ENCODE results near the gene XXYLT1.

XXYLT1 gene

GRCh38 chr3:195159117-195159813, 111.7 kb downstream of the XXYLT1 start:
- Histone ChIP-seq H3K4me2 (ENCODE audit: low read depth, low read length, poor library complexity, severe bottlenecking) (no peak overlapping the region), H3K9me2 (replicated peaks; ENCODE audit: insufficient read depth, low read length) (no peaks in the 10 kb centered on the region), H4K20me1 (ENCODE audit: low read depth, low read length) (0 out of 2 replicates have a peak, but pooled peaks cover 3% of the 10 kb centered on the region), H3K9ac (ENCODE audit: low read length) (no peak overlapping the region), H3K79me2 (ENCODE audit: insufficient read depth, low read length) (no peaks in the 10 kb centered on the region), H3K36me3 (ENCODE audit: low read length) (no peaks in the 10 kb centered on the region), H3K27me3 (ENCODE audit: low read length) (no peaks in the 10 kb centered on the region), H3F3A (ENCODE audit: insufficient read depth) (no peaks in the 10 kb centered on the region), H3K27ac (ENCODE audit: low read depth, low read length) (no peak overlapping the region), H3K9me3 (ENCODE audit: insufficient read depth, low read length) (no peaks in the 10 kb centered on the region), H3K4me3 (ENCODE audit: insufficient read depth, low read length, poor library complexity, severe bottlenecking) (no peak overlapping the region), H2AFZ (ENCODE audit: low read depth, low read length, severe bottlenecking) (no peak overlapping the region)
- TF ChIP-seq CTCF (IDR thresholded peaks at IDR 0.05; ENCODE audit: insufficient read depth, low read length, poor library complexity, severe bottlenecking) (no peak), EZH2phosphoT487 (conservative IDR thresholded peaks at IDR 0.05; ENCODE audit: low read length) (no peak)

DNA sequence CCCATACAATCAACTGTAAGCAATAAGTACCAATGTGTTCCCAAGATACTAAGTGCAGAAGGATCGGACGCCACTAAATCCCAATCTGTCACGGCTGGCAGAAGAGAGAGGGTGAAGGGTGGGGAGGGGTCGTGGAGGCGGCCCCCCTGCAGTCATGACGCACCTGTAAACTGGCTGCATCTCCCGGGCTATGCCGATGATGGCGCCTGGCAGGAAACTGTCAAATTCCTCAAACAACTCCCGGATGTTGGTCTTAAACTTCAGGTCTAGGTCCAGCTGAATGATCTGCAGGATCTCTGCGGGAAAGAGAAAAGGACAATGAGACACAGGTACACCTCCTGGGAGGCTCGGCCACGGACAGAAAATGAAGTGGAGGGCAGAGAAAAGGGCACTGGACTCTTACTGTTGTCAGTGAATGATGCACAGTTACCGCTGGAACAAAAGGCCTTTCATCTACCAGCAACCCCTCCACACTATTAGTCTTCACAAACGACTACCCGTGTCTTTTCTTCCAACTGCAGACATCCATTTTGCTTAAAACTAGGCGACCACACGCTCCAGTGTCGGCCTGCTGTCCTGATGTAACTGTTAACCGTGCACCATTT, 114.6 kb downstream of the XXYLT1 start:
- no peaks in the 10 kb centered on the region for H4K20me1 ChIP-seq (ENCODE audit: low read depth, low read length)
- H3K4me2 ChIP-seq (ENCODE audit: low read depth, low read length, poor library complexity, severe bottlenecking) = no peak overlapping the region
- no peaks in the 10 kb centered on the region for H3F3A ChIP-seq (ENCODE audit: insufficient read depth)
- no peaks in the 10 kb centered on the region for H3K36me3 ChIP-seq (ENCODE audit: low read length)
- no peak overlapping the region for H3K27ac ChIP-seq (ENCODE audit: low read depth, low read length)
- no peak overlapping the region for H3K4me3 ChIP-seq (ENCODE audit: insufficient read depth, low read length, poor library complexity, severe bottlenecking)
- TF ChIP-seq EZH2phosphoT487 (conservative IDR thresholded peaks at IDR 0.05; ENCODE audit: low read length) (no peak), CTCF (IDR thresholded peaks at IDR 0.05; ENCODE audit: insufficient read depth, low read length, poor library complexity, severe bottlenecking) (no peak)
- no peaks in the 10 kb centered on the region for H3K9me3 ChIP-seq (ENCODE audit: insufficient read depth, low read length)
- no peak overlapping the region for H2AFZ ChIP-seq (ENCODE audit: low read depth, low read length, severe bottlenecking)
- no peaks in the 10 kb centered on the region for H3K27me3 ChIP-seq (ENCODE audit: low read length)
- no peaks in the 10 kb centered on the region for H3K9me2 ChIP-seq (replicated peaks; ENCODE audit: insufficient read depth, low read length)
- H3K9ac ChIP-seq (ENCODE audit: low read length) = no peak overlapping the region
- H3K79me2 ChIP-seq (ENCODE audit: insufficient read depth, low read length) = no peaks in the 10 kb centered on the region

DNA sequence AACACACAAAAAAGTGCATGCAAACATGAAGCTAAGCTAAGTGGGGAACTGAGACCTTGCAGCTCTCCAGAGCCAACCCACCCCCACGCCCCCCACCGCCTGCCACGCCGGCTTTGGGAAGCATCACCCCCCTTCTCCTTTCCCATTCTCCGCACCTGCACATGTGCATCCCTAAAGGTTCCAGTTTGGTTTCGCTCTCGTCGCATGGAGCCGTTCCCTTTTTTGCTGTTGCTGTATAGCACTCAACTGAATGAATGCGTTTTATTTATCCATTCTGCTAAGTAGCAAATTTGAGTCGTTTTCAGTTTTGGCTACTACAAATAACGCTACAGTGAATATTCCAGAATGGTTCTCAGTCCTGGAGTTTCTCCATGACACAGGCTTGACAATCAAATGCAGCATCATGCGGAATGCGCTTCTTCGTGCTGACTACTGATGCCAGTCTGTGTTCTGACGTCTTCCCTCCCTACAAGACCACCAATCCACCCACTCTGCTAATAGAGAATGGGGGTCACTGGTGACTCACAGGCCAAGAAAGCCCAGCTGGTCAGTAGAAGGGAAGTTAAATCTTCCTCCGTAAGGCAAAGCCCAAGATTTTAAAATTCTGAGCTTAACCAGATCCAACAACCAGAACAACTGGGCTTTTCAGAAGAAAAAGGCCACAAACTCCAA, 115.3 kb downstream of the XXYLT1 start:
- TF ChIP-seq CTCF (IDR thresholded peaks at IDR 0.05; ENCODE audit: insufficient read depth, low read length, poor library complexity, severe bottlenecking) (no peak), EZH2phosphoT487 (conservative IDR thresholded peaks at IDR 0.05; ENCODE audit: low read length) (no peak)
- H2AFZ ChIP-seq (ENCODE audit: low read depth, low read length, severe bottlenecking) = no peak overlapping the region
- no peaks in the 10 kb centered on the region for H3K36me3 ChIP-seq (ENCODE audit: low read length)
- H3K9ac ChIP-seq (ENCODE audit: low read length) = no peak overlapping the region
- no peaks in the 10 kb centered on the region for H3K9me3 ChIP-seq (ENCODE audit: insufficient read depth, low read length)
- H3K4me3 ChIP-seq (ENCODE audit: insufficient read depth, low read length, poor library complexity, severe bottlenecking) = no peak overlapping the region
- H4K20me1 ChIP-seq (ENCODE audit: low read depth, low read length) = no peaks in the 10 kb centered on the region
- H3K79me2 ChIP-seq (ENCODE audit: insufficient read depth, low read length) = no peaks in the 10 kb centered on the region
- no peak overlapping the region for H3K27ac ChIP-seq (ENCODE audit: low read depth, low read length)
- no peaks in the 10 kb centered on the region for H3K9me2 ChIP-seq (replicated peaks; ENCODE audit: insufficient read depth, low read length)
- H3F3A ChIP-seq (ENCODE audit: insufficient read depth) = no peaks in the 10 kb centered on the region
- H3K4me2 ChIP-seq (ENCODE audit: low read depth, low read length, poor library complexity, severe bottlenecking) = no peak overlapping the region
- no peaks in the 10 kb centered on the region for H3K27me3 ChIP-seq (ENCODE audit: low read length)

Data from SU-DHL-6 (cell line).